ENCODE data around the gene BICC1. TPM values are rescaled to one million over a fixed set of nuclear protein-coding genes. Genes with fewer than 3 reads are reported as not detected.

Gene BICC1
- total RNA-seq, 1 donor from 2014 or later: 1.1 TPM

DNA sequence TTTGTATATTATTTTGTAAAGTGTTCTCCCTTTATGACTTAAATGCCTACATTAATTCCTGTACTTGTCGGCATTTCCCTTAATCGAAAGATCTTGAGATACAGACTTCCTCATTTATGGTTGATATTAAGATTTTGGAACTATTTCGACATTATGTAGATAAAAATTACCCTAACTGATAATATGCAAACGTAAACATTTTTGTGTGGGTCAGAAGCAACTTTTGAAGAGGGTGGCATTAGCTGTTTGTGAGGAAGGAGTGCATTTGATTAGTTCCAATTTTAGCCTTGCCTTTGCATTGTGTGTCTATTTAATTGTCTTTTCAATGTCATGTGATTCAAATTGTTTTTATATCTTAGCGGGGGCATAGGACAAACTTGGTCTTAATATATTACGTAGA, 114.7 kb downstream of the BICC1 start:
- no peaks in the 10 kb centered on the region for H3K36me3 Mint-ChIP-seq (ENCODE audit: low read depth, unreplicated experiment)
- peaks cover 2% of the 10 kb centered on the region for H3K27me3 Mint-ChIP-seq (ENCODE audit: unreplicated experiment)
- H3K27ac Mint-ChIP-seq (ENCODE audit: unreplicated experiment): no peak overlapping the region
- peaks cover 7% of the 10 kb centered on the region for H3K4me1 Mint-ChIP-seq (ENCODE audit: unreplicated experiment)
- DNase-seq (ENCODE audit: low spot score): no peak
- no peak for TF ChIP-seq CTCF (IDR thresholded peaks at IDR 0.05; ENCODE audit: unreplicated experiment)
- H3K4me3 Mint-ChIP-seq (ENCODE audit: unreplicated experiment): no peak overlapping the region
- H3K9me3 Mint-ChIP-seq (ENCODE audit: unreplicated experiment): no peaks in the 10 kb centered on the region

GRCh38 chr10:58631715-58632114, 119.0 kb downstream of the BICC1 start:
- Mint-ChIP-seq H3K36me3 (ENCODE audit: low read depth, unreplicated experiment) (no peaks in the 10 kb centered on the region), H3K27me3 (ENCODE audit: unreplicated experiment) (peaks cover 2% of the 10 kb centered on the region), H3K4me3 (ENCODE audit: unreplicated experiment) (no peak overlapping the region), H3K27ac (ENCODE audit: unreplicated experiment) (no peak overlapping the region), H3K9me3 (ENCODE audit: unreplicated experiment) (no peaks in the 10 kb centered on the region), H3K4me1 (ENCODE audit: unreplicated experiment) (peaks cover 9% of the 10 kb centered on the region)
- no peak for DNase-seq (ENCODE audit: low spot score)
- TF ChIP-seq CTCF (IDR thresholded peaks at IDR 0.05; ENCODE audit: unreplicated experiment): no peak

GRCh38 chr10:58632216-58632615, 119.5 kb downstream of the BICC1 start:
- H3K4me3 Mint-ChIP-seq (ENCODE audit: unreplicated experiment): no peak overlapping the region
- DNase-seq (ENCODE audit: low spot score): no peak
- no peak overlapping the region for H3K27ac Mint-ChIP-seq (ENCODE audit: unreplicated experiment)
- no peaks in the 10 kb centered on the region for H3K9me3 Mint-ChIP-seq (ENCODE audit: unreplicated experiment)
- peaks cover 2% of the 10 kb centered on the region for H3K27me3 Mint-ChIP-seq (ENCODE audit: unreplicated experiment)
- H3K36me3 Mint-ChIP-seq (ENCODE audit: low read depth, unreplicated experiment): no peaks in the 10 kb centered on the region
- TF ChIP-seq CTCF (IDR thresholded peaks at IDR 0.05; ENCODE audit: unreplicated experiment): no peak
- peaks cover 9% of the 10 kb centered on the region for H3K4me1 Mint-ChIP-seq (ENCODE audit: unreplicated experiment)

DNA sequence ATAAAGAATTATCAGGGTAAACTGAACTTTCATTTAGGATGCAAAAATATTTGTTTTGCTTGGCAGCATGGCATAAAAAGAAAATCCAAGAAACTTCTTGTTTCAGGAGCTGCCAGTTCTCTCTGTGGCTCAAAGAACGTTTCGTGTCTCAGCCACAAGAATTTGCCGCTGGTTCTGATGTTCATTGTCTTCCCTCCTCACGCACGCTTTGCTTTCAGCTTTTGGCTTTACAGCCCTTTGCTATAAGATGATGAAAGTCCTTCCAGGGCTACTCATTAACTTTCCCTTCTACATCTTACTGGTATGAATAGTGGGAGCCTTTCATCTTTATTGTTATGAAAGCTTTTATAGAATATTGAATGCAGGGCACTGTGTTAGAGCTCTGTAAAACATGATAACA, 124.7 kb downstream of the BICC1 start:
- Mint-ChIP-seq H3K4me1 (ENCODE audit: unreplicated experiment) (peaks cover 6% of the 10 kb centered on the region), H3K36me3 (ENCODE audit: low read depth, unreplicated experiment) (no peaks in the 10 kb centered on the region), H3K9me3 (ENCODE audit: unreplicated experiment) (no peaks in the 10 kb centered on the region), H3K27me3 (ENCODE audit: unreplicated experiment) (no peaks in the 10 kb centered on the region), H3K4me3 (ENCODE audit: unreplicated experiment) (no peak overlapping the region), H3K27ac (ENCODE audit: unreplicated experiment) (no peak overlapping the region)
- no peak for TF ChIP-seq CTCF (IDR thresholded peaks at IDR 0.05; ENCODE audit: unreplicated experiment)
- no peak for DNase-seq (ENCODE audit: low spot score)

GRCh38 chr10:58638388-58638787, 125.7 kb downstream of the BICC1 start:
- no peak for TF ChIP-seq CTCF (IDR thresholded peaks at IDR 0.05; ENCODE audit: unreplicated experiment)
- Mint-ChIP-seq H3K9me3 (ENCODE audit: unreplicated experiment) (no peaks in the 10 kb centered on the region), H3K27me3 (ENCODE audit: unreplicated experiment) (no peaks in the 10 kb centered on the region), H3K27ac (ENCODE audit: unreplicated experiment) (no peak overlapping the region), H3K36me3 (ENCODE audit: low read depth, unreplicated experiment) (no peaks in the 10 kb centered on the region), H3K4me1 (ENCODE audit: unreplicated experiment) (peaks cover 7% of the 10 kb centered on the region), H3K4me3 (ENCODE audit: unreplicated experiment) (no peak overlapping the region)
- DNase-seq (ENCODE audit: low spot score): no peak
